Psoas muscle (tissue), 8 donors: Measurements from ENCODE around the gene CHRNG. TPM values are rescaled to one million over a fixed set of nuclear protein-coding genes. Genes with fewer than 3 reads are reported as not detected.
A peak's percentile ranks its signal among the peaks of the same experiment; 100 is the strongest.

Experiments
- ATAC-seq, 4 donors: fragments of 200-7000 bp; cut with Tn5 transposase; one replicate each; pipeline ENCODE4 v1.9.1; 2020; ENCODE audit warnings: moderate library complexity in 3 of 4, mild to moderate bottlenecking in 2 of 4
- DNase-seq, 2 donors: peaks; one replicate each; pipeline ENCODE4 v3.0.0-alpha.2; 2020
- H3K27ac ChIP-seq: fragments of 200-600 bp; one replicate; pipeline ENCODE4 v1.8.0; 2022
- H3K27me3 ChIP-seq, 3 donors: fragments of 200-600 bp in 1 of 3; one replicate each; pipeline versions ENCODE4 v1.6.1 to v1.8.0; 2013 to 2022; ENCODE audit warnings: low read length in 2 of 3, mild to moderate bottlenecking in 2 of 3, moderate library complexity in 1 of 3; ENCODE audit not compliant: insufficient read depth in 3 of 3
- H3K36me3 ChIP-seq, 2 donors: fragments of 200-600 bp in 1 of 2; one replicate each; pipeline versions ENCODE4 v1.6.1 to v1.8.0; 2013 to 2022; ENCODE audit warnings: low read depth in 1 of 2, mild to moderate bottlenecking in 1 of 2, moderate library complexity in 1 of 2; ENCODE audit not compliant: insufficient read depth in 1 of 2
- H3K4me1 ChIP-seq: fragments of 200-600 bp; one replicate; pipeline ENCODE4 v1.8.0; 2022
- H3K4me3 ChIP-seq: fragments of 200-600 bp; one replicate; pipeline ENCODE4 v1.8.0; 2022; ENCODE audit warnings: mild to moderate bottlenecking
- H3K9me3 ChIP-seq: fragments of 200-600 bp; one replicate; pipeline ENCODE4 v1.8.0; 2022
- CTCF ChIP-seq: fragments of 200-600 bp; IDR thresholded peaks from one replicate; pipeline ENCODE4 v1.8.0; 2022; ENCODE audit warnings: antibody characterized with exemption
- WGBS, 3 donors: extraction: QIAGEN DNeasy Blood & Tissue Kit; methylation state at CpG; one replicate each; pipeline versions ENCODE4 v1.1.6 to v1.1.7; 2013; 5-methylcytosine and 5-hydroxymethylcytosine counted together
- intact Hi-C, 2 donors: fragments of 100-400 bp; cut with DNase I; formaldehyde crosslinking; loops; one replicate each; pipeline versions ENCODE4 v1.11.0 to v1.14.2; 2022
- polyA plus RNA-seq, 3 donors: library from polyadenylated mRNA; stranded (reverse); fragments of 200-250 nt; gene quantifications; one replicate each; pipeline ENCODE4 v1.2.3, GENCODE V29; 2013
- total RNA-seq, 4 donors: library from RNA; stranded (reverse); fragmentation: NEBNext Ultra II Directional in 2 of 4; extraction: Animal tissue kit (Norgen Biotek cat#: 25700) in 2 of 4; gene quantifications; one replicate each; pipeline versions ENCODE4 v1.2.1 to v1.2.4, GENCODE V29; 2021 to 2023
- donor health status: healthy with polysubstance abuse.
- donor health status: DM: no; HTN: no; CAD: no; lungs with moderate emphysema.
- donor health status: Bipolar disorder and iron deficiency.
- donor health status: healthy.
- donor health status: DM: yes; HTN: yes; CAD: no.
- donor health status: DM: no; HTN: no; CAD: no.
- donor health status: DM: no; HTN: no; CAD: no.
- donor health status: DM: yes; HTN: yes; CAD: no.

CHRNG gene
- total and polyA plus RNA-seq, 7 donors = 0.68 to 94.1 (median 6.9) TPM

- peak in 1 of 2 donors; percentile 34 for DNase-seq
- peak overlapping the region; percentile 81 for H3K4me3 ChIP-seq
- intact Hi-C loops = loop anchor here in 1 of 2 donors (2.0 kb wide), 2 partner anchors 21 to 41 kb away; no protein-coding TSS in a partner anchor
- H3K27me3 ChIP-seq = peaks cover 0 to 8% (median 0%) of the 10 kb centered on the region in 3 donors
- TF ChIP-seq CTCF = no peak
- H3K4me1 ChIP-seq = peaks cover 43% of the 10 kb centered on the region
- 64 to 84% (median 66%) methylated on average over 6 of the region's 6 CpGs for whole genome bisulfite sequencing, 3 donors
- H3K27ac ChIP-seq = peak overlapping the region; percentile 98
- H3K9me3 ChIP-seq = no peaks in the 10 kb centered on the region
- ATAC-seq = no peak
- H3K36me3 ChIP-seq = peaks cover 0 to 37% of the 10 kb centered on the region in 2 donors
These were observed 11.5 kb upstream of the CHRNG start for GRCh38 chr2:232527905-232528470.

GRCh38 chr2:232528746-232529460, 10.6 kb upstream of the CHRNG start:
- WGBS, 3 donors = 26 to 70% (median 39%) methylated on average over 11 of the region's 11 CpGs
- Histone ChIP-seq H3K36me3 (peaks cover 0 to 46% of the 10 kb centered on the region in 2 donors), H3K27me3 (peaks cover 0 to 1% (median 0%) of the 10 kb centered on the region in 3 donors), H3K4me3 (peak overlapping the region; percentile 81), H3K27ac (peak overlapping the region; percentile 98), H3K9me3 (no peaks in the 10 kb centered on the region), H3K4me1 (peaks cover 37% of the 10 kb centered on the region)
- intact Hi-C loops = no loop called here
- ATAC-seq = peak; percentile 21 to 45 (median 31)
- DNase-seq = peak in 1 of 2 donors; percentile 74
- TF ChIP-seq CTCF = no peak

- no peaks in the 10 kb centered on the region for H3K9me3 ChIP-seq
- intact Hi-C loops = loop anchor here in 1 of 2 donors (1.0 kb wide), 1 partner anchor 12 kb away; no protein-coding TSS in a partner anchor
- H3K27ac ChIP-seq = peak overlapping the region; percentile 98
- TF ChIP-seq CTCF = no peak
- H3K36me3 ChIP-seq = peaks cover 0 to 57% of the 10 kb centered on the region in 2 donors
- H3K4me3 ChIP-seq = no peak overlapping the region
- ATAC-seq (no peak), DNase-seq (peak in 1 of 2 donors; percentile 49)
- peaks cover 29% of the 10 kb centered on the region for H3K4me1 ChIP-seq
- H3K27me3 ChIP-seq = no peaks in the 10 kb centered on the region
- 88 to 92% (median 89%) methylated on average over 17 of the region's 17 CpGs for WGBS, 3 donors
These were observed 9.5 kb upstream of the CHRNG start for GRCh38 chr2:232529806-232530547.

- no peaks in the 10 kb centered on the region for H3K9me3 ChIP-seq
- H3K4me3 ChIP-seq = no peak overlapping the region
- H3K27ac ChIP-seq = no peak overlapping the region
- intact Hi-C loops = loop anchor here in 1 of 2 donors (1.0 kb wide), 1 partner anchor 12 kb away; no protein-coding TSS in a partner anchor
- WGBS, 3 donors = 87 to 91% (median 88%) methylated on average over 9 of the region's 9 CpGs
- H3K27me3 ChIP-seq = no peaks in the 10 kb centered on the region
- H3K4me1 ChIP-seq = peaks cover 22% of the 10 kb centered on the region
- H3K36me3 ChIP-seq = peaks cover 0 to 65% of the 10 kb centered on the region in 2 donors
- no peak for TF ChIP-seq CTCF
- ATAC-seq = no peak
- DNase-seq = peak in 1 of 2 donors; percentile 31
These were observed 8.7 kb upstream of the CHRNG start for GRCh38 chr2:232530626-232531260.
